GM20431 (cell line): ENCODE measurements around the gene C10orf90.

Source experiments
- in situ Hi-C: fragments of 300-500 bp; cut with MseI, MboI; formaldehyde crosslinking; loops from one replicate; pipeline ENCODE4 v1.15.0; 2020; ENCODE audit warnings: low sequenced_read_pairs; ENCODE audit not compliant: unreplicated experiment

The C10orf90 gene

DNA sequence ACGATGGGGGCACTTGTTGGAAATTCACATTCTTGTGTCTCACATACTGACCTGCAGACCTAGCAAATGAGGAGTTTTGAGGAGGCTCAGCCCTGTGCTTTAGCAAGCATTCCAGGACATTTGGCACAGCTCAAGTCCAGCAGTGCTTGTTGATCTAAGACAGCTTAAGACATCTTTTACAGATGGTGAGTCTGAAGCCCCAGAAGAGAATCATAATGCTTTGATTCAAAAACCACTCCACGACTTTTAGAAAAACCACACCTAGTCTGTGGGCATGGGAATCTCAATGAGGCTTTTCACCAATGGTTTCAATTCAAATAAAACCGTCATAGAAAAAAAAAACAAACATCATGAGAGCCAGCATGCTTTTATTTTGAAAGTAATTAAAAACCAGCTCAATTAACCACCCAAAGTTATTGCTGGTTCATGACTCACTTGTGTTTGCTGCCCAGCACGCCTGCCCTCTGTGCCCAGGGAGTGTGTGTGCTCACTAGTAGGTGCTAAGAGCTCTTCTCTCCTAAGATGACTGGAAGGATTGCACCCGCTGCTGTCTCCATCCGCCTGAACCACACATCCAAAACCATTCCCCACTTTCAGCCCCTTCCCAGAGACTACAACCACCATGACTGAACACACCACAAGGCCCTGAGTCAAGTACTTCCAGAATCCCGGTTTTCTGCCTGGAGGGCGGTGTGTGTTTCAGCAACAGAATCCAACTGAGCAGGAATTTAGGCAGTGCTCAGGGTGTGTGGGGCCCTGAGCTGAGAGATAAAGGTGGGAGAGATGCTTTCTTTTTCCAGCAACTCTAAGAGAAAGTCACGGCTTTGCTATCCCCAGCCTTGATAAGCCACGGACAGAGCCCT, 152.0 kb downstream of the C10orf90 start:
- in situ Hi-C loops: no loop called here

GRCh38 chr10:126516515-126516914, 154.0 kb downstream of the C10orf90 start:
- in situ Hi-C loops: no loop called here

- in situ Hi-C loops: no loop called here
These were observed 158.5 kb downstream of the C10orf90 start for GRCh38 chr10:126511917-126512479.

- in situ Hi-C loops: no loop called here
These were observed 161.3 kb downstream of the C10orf90 start for GRCh38 chr10:126509182-126509581.

DNA sequence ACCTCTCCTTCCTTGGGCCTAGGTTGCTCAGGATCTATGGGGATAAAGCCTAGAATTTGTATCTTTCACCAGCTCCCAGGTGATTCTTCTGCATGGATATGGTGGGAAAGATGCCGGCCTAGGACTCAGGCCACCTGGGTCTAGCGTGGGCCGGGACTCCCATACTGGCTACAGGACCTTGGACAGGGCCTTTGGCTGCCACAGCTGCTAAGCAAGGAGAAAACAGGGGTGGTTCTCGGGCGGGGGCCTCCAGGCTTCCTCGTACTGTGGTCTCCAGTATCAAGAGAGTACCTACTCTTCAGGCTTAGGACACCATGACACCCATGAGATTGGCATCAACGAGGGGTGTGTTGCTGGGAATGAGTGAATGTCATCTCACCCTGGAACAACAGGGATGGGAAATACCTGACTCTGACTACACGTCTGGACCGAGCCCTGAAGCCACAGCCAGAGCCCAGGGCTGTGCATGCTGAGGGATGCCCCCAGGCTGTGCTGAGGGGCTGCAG, 161.9 kb downstream of the C10orf90 start:
- in situ Hi-C loops: no loop called here

- in situ Hi-C loops: no loop called here
These were observed 165.8 kb downstream of the C10orf90 start for GRCh38 chr10:126504761-126505112.

DNA sequence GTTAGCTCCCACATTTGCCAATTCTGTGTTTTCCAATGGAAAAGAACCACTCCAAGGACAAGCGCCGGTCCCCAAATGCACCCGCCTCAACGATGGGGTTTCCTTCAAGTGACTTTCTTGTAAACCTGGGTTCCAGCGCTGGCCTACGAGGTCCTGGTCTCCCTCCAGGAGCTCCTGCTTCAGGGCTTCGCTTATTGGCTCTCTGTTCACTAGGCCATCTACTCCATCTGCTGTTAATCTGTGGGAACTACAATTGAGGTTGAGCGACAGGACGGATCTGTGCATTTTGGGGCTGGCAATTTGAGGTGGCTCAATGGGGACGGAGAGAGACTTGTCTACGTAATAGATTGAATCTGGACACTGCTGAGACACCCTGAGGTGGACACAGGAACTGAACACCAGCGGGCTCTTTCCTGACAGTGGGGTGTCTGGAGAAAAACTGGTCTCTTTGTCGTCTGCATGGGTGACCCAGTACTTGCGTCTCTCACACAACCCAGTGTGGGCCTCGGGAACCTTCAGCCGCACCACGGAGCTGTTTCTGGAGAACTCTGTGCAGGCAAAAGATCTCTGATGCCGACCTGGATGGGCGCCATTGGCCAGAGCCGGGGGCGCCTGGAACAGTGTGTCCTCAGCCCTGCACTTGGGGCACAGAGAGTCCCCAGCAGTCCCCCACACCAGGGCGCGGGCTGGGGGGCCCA, 166.3 kb downstream of the C10orf90 start:
- in situ Hi-C loops: no loop called here

DNA sequence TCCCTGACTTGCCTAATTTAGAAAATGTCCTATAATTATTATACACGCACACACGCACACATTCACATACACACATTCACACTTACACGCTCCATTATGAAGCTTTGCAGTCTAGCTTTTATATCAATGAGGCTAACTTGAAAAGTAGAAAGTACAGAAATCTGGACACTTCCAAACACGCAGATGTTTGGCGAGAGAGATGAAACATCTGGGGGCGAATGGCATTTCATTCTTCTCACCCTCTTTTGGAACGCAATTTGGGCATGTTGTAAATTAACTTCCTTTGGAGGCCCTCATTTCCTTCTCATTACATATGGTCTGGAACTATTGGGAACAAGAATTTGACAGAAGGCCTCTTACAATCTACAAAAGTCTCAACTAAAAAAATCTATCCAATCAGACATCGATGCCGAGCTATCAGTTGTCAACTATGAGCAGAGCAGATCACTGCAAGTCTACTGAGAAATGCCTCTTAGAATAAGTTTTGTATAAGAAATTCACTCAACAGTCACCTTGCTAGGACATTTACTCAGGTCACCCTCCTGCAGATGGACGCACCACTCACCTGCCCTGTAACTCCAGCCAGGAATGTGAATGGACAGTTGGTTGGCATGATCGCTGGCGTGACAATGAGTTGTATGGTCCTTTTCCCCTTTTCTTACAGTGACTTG, 167.0 kb downstream of the C10orf90 start:
- in situ Hi-C loops: no loop called here

DNA sequence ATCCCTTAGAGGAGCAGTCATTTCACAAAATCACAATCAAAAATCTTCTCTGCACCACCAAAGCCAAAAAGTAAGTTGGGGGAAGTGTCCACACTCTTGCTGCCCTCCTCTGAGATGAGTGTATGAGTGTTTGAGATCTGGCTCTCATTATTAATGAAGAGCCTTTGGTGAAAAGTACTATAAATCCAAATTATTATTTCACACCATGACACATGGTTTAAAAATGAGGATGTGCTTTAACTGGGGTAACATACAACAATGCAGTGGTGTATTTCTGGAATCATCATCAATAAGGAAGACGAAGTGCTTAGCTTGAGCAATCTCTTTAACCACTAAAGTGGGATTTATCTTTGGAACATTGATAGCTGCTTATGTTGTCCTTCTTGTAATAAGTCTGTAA, 168.1 kb downstream of the C10orf90 start:
- in situ Hi-C loops: no loop called here

GRCh38 chr10:126501828-126502227, 168.7 kb downstream of the C10orf90 start:
- in situ Hi-C loops: no loop called here

DNA sequence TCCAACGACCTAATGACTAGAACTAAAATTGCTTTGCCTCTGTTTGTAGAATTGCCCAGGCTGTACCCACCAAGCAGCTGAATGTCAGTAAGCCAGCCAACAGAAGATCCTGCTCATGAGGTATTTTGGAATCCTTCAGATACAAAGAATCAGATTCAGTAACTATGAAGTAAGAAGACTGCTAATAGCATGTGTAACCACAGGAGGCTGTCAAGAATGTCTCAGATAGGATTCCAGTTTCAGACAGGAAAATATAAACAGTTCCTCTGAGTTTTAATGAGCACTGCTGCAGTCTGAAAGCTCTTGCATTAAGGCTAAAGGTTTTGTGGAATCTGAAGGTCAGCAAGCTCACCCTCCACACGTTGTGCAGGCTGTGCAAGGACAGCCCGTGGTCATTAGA, 169.6 kb downstream of the C10orf90 start:
- in situ Hi-C loops: no loop called here

DNA sequence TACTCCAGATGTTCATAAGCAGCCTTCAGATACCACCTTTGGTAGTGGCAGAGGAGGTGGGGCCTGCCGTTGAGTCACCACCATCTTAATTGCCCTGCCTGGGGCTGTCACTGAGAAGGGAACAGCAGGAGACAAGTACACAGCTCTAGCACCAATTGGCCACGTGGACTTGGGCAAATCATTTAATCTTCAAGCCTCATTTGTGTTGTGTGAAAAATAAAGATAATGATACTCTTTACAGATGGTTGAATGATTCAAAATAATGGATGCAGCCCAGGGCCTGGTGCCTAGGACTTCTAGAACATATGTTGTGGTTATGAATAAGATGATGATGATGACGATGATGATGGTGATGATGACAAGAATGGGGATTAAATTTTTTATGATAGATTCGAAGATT, 170.3 kb downstream of the C10orf90 start:
- in situ Hi-C loops: no loop called here

DNA sequence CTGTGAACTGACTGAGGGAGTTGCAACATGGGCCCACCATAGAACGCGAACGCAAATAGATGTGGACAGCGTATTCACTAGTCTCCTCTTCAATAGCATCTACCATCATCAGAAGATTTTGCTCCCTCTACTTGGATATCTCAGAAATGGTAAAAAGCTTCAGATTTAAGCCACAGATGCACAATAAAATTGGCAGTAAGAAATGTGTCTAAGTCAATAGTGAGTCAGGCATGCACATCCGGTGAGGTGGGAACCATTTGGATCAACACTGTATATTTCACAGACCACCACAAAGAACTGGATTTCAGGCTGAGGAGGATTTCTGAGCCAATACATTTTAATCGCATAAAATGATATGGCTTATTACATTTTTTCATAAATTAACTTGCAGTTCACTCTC, 170.7 kb downstream of the C10orf90 start:
- in situ Hi-C loops: no loop called here

GRCh38 chr10:126497672-126498071, 172.8 kb downstream of the C10orf90 start:
- in situ Hi-C loops: no loop called here

GRCh38 chr10:126496771-126497545, 173.5 kb downstream of the C10orf90 start:
- in situ Hi-C loops: no loop called here

DNA sequence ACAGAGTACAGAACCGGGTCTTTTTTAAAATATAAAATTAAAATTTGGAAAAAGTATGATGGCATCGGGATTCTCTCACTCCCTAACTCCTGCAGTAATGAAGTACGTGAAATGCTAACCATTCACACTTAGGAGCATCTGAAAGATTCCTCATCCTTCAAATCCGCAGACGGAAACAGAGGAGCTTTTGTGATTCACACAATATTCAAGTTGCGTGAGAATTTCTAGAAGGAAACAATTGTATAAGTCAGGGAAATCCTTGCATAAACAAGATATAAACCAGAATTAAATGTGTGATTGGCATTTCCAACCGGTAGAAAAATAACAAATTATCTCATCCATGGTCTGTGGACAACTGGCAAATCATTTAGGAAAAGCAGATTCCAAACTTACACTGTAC, 179.0 kb downstream of the C10orf90 start:
- in situ Hi-C loops: no loop called here

GRCh38 chr10:126481181-126481580, 189.3 kb downstream of the C10orf90 start:
- in situ Hi-C loops: no loop called here

- in situ Hi-C loops: no loop called here
These were observed 189.8 kb downstream of the C10orf90 start for GRCh38 chr10:126480648-126481047.

GRCh38 chr10:126479280-126479895, 191.1 kb downstream of the C10orf90 start:
- in situ Hi-C loops: no loop called here
